ENCODE data around the gene SAPCD1.

Gene SAPCD1

DNA sequence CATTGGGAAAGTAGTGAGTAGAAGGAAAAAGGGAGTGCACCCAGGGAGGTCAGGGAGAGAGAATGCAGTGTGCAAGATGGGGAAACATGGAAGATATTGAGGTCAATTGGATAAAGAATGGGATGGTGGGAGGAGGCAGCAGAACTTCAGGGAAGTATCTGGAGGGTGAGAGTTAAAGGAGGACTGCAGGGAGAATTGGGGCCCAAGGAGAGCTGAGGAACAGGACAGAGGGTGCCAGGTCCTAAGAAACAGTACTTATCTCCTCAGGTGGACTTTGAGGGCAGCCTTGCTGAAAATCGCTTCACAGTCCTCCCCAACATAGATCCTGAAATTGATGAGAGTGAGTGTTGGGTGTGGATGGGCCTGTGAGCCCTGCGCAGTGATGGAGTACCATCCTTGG is 4.2 kb upstream of the SAPCD1 start:
- no peak for DNase-seq

DNA sequence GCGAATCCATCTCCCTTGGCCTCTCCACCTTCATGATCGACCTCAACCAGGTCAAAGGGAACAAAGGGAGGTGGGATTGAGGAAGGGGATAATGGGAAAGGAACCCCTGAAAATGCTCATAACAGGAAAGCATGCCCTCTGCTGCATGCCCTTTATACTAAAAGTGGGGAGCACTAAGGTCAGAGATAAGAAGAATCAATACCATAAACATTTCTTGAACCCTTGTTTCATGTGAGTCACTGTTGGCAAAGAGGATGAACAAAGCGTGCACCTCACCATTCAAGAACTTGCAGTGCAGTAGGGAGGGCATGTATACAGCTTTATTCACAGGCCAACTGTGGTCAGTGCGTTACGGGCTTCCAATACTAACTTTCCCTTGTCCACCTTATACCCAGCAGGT is 1.7 kb upstream of the SAPCD1 start:
- DNase-seq, result no peak

DNA sequence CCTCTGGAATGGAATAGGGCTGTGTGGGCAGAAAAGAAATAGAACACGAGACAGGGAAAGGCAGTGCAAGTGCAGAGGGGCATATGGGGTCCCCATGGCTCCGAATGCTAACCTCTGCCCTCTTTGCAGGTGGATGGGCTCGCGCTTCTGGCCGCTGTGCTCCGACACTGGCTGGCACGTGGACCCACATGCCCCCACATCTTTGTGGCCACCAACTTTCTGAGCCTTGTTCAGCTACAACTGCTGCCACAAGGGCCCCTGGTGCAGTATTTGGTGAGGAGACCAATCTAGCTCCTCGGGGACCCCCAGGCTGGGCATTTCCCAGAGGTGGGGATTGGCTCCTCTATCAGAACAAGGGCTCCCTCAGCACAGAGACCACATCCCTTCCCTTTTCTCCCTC is 1.1 kb upstream of the SAPCD1 start:
- no peak for DNase-seq

DNA sequence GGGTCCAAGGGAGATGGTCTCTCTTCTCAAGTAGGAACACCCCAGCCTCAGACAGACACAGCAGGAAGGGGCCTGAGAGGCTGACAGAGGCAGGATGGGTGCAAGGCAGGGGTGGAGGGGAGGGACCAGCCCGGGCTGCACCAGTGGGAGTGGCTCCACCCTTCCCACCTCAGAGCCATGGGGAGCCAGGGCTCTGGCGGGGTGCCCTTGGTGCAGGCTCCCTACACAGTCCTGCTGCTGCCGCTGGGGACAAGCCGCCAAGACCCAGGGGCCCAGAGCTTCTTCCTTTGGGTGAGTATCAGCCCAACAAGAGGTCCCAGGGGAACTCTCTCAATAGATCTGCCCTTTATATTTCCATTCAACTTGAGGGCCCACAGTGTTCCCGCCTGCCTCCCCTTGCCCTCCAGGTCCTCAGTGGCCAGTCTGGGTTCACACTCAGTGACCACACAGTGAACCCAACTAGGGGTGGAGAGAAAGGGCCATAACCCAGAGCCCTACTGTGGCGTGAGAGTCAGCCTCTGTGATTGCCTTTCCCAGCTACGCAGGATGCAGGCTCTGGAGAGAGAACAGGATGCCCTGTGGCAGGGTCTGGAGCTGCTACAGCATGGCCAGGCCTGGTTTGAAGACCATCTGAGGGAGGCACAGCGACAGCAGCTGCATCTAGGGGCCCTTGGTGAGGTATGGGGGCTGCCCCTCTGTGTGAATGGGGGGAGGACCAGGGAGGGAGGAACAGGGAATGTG is 592 bp downstream of the SAPCD1 start:
- DNase-seq, result no peak

DNA sequence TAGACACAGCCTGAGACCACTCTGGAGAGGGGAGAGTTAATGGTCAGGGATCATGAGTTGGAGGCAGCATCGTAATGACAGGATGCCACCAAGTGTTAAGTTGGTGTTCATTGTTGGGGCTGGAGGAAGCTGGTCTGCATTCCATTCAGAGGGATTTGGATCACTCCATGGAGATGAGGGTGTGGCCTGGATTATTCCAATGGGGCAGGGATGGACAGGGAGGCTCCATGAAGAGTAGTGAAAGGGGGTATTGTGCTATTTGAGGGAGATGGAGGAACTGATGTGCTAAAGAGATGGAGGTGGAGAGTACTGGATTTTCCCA is 1.1 kb downstream of the SAPCD1 start:
- DNase-seq, result no peak

DNA sequence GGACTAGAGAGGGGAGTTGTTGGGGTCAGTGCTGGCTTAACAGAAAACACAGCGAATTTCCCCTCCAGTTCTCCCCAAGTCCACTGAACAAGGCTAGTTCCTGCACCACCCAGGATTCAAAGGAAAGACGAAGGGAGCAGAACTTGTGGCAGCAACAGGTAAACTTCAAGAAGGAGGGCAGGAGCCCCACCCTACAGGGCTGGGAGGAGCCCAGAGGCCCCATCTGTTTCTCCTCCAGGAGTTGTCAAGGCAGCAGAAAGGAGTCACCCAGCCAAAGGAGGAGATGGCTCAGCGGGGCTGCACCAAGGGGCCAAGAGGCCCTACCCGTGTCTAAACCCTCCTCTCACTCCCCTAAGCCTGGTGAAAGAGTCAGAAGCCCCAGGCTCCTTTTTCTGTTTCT is 1.7 kb downstream of the SAPCD1 start:
- no peak for DNase-seq

DNA sequence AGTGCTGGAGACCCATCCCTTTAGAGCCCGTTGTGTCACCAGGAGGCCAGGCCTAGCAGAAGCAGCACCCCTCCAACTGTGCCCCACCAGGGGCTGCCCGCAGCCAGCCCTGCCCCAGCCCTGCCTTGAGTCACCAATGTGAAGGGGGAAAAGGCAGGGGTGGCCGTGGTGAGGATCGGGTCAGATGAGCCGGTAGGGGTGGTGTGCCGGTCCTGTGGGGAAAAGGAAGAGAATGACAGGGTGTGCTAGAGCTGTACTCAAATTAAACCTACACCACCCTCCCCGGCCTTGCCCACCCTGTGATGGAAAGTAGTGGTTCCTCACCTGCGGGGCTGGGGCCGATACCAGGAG is 3.1 kb downstream of the SAPCD1 start:
- no peak for DNase-seq

DNA sequence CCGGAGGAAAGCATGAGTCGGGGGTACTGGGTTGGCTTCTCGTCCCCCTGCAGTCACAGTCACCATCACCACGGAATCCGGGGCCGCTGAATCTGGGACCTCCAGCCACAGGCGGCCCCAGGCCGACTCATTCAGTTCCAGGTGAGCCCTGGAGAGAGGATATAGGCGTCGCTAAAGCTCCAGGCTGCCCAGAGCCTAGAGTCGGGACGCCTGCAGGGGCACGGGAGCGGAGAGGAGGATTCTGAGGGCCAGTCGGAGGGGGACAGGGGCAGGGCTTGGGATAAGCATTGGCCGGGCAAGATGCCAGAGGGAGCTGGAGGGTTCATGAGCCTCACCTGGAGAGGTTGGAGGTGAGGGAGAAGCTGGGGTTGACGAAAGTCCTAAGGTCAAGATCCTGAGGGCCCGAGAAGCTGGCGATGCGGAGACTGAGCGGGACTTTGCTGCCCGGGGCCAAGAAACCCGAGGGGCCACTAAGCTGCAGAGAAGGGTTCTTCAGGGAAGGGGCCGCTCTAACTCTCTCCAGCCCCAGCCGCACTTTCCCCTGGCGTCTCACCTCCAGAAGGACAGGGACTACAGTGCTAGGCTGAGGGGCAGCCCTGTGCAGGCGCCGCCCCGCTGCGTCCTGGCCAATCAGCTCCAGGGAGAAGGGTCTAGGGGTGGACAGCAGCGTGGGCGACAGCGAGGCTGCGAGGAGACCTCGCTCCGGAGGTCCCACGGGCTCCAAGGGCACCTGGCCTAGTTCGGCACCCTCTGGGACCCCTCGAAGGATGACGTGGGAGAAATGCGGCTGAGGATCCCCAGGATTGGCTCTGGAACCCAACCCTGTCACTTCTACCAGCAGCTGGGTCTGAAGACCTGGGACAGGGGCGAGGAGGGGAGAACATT is 3.7 kb downstream of the SAPCD1 start:
- no peak for DNase-seq

DNA sequence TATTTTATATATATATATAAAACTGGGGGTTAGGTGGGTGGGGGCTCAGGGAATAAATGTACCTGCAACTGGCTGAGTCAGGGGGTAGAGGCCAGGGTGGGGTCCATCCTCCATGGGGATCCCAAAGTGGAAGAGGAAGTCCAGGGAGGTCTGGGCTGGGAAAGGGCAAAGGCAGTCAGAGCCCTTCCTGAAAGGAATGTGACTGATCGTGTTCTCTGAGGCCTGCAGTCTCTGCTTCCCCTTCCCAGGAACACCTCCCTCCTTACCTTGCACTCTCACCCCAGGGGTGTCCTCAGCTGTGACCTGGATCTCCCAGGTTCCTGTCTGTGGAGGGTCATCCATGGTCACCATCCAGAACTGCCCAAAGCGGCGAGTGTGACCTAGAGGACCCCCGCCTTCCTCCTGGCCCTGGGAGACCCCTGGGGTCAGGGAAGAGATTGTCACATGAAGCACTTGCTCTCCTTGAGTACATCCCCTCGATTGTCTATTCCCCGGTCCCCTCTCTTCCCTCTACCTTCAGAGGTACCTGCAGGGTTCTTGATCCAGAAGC is 4.7 kb downstream of the SAPCD1 start:
- no peak for DNase-seq

DNA sequence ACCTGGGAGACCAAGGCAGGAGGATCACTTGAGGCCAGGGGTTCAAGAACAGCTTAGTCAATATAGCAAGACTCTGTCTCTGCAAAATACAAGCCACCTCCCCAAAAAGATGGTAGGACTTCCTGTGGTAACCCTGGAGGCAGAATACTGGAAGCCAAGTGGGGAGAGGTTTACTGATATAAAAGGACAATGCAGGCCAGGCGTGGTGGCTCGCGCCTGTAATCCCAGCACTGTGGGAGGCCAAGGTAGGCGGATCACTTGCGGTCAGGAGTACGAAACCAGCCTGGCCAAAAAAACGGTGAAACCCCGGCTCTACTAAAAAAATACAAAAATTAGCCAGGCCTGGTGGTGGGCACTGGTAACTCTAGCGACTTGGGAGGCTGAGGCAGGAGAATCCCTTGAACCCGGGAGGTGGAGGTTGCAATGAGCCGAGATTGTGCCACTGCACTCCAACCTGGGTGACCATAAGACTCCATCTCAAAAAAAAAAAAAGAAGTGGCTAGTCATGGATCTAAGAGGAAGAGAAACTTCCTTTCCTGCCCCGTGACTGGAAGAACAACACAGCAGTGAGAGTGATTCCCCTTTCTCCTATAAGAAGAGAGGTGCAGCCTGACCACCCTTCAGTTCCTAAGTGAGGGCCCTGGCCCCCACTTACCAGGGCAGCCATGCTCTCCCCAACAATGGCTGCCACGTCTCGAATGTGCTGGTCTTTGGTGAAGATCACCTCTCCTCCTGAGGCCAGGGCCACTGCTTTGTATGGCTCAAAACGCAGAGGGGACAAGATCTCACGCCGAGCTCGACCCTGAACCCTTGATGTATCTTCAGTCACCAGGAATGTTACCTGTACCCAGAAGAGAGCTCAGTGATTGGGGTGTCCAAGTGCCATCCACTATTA is 6.2 kb downstream of the SAPCD1 start:
- DNase-seq, result no peak

DNA sequence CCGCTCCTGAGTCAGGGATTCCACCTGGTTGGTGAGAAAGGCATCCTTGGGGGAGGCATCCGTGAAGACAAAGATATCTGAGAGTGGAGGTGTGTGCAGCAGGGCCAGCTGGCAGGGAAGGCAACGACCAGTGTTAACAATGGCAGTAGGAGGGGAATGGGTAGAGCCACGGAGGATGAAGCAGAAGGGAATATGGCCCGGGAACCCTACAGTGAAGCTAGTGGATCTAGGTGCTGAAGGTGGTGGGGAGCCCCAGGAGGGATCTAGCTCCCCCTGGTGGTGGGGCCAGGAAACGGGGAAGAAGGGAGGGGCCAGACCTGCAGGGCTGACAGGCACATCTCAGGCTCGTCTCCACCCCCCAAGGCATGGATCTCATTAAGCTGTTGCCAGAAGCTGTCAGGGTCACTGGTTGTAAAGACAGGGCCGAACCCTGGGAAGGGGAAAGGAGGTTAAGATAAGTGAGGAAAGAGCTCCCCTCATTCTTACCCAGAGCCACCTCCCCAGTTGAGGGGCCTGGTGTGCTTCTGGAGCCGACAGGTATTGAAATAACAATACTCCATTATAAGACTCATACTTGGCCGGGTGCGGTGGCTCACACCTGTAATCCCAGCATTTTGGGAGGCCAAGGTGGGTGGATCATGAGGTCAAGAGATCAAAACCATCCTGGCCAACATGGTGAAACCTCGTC is 7.4 kb downstream of the SAPCD1 start:
- DNase-seq, result peak; percentile 33

DNA sequence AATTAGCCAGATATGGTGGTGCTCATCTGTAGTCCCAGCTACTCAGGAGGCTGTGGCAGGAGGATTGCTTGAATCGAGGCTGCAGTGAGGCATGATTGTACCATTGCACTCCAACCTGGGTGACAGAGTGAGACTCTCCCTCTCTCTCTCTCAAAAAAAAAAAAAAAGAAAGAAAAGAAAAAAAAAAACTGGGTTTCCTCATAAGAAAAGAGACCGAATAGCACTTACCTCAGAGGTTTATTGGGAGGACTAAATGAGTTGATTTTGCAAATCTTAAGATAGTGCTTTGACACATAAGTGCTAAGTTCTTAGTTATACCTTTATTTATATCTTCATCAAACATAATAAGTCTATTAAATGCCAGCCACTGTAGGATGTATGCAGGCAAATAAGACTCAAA is 8.4 kb downstream of the SAPCD1 start:
- DNase-seq, result no peak

DNA sequence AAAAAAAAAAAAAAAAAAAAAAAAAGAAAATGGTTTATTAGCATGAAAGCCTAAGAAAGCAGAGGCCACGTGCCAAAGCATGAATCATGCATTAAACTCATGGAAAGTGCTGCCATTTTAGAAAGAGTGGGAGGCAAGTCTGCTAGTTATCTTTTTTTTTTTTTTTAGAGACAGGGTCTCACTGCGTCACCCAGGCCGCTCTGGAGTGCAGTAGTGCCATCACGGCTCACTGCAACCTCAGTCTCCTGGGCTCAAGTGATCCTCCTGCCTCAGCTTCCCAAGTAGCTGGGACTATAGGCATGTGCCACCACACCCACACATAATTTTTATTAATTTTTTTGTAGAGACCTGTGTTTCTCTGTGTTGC is 9.5 kb downstream of the SAPCD1 start:
- no peak for DNase-seq

DNA sequence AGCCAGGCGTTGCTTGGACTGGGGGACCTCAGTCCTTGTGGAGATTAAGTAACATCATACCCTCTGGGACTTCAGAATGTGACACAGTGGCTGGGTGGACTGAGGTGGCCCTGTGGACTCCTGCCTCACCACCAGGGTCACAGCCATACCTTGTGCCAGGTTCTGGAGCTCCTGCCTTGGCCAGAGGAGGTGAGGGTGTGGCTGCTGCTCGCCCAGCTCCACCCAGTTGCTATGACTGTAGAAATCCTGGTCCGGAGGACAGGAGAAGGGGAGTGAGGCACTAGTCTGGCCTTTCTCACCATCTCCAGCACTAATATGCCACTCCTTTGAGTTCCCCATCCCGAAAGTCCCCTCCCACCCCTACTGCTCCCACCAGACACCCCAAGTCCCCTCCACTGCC is 12.7 kb downstream of the SAPCD1 start:
- DNase-seq, result no peak

DNA sequence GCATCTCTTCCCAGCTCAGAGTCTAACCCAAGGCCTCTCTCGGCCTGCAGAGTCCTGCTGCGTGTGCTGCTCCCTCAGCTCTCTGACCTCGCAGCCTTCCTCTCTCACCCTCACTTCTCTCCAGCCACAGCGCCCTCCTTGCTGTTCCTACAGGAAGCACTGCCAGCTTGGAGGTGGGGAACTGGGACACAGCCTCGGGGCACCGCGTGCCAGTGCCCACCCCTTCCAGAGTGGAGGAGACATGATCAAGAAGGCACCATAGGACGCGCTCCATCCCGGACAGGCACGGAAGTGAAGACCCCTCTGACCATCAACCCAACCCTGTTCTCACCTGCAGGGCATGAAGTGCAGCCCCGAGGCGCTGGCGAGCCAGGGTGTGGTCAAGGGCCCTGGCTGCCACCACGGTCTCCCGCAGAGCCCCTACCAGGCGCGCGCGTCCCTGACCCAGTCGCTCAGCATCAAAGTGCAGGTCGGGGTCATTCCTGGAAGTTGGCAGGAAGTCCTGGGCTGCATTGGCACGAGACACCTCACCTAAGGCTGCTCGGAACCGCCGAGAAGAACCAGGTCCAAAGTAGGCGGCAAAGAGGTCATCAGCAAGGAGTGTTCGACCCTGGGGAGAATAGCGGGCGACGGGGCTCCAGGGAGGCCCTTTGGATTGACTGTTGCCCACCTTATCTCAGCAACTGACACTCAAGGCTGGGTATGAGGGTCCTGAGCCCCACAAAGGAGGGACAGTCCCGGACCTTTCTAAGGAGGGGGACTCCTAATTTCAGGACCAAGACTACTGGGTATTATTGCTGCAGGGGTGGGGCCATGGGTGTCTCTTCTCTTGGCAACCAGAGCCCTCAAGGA is 13.4 kb downstream of the SAPCD1 start:
- no peak for DNase-seq

DNA sequence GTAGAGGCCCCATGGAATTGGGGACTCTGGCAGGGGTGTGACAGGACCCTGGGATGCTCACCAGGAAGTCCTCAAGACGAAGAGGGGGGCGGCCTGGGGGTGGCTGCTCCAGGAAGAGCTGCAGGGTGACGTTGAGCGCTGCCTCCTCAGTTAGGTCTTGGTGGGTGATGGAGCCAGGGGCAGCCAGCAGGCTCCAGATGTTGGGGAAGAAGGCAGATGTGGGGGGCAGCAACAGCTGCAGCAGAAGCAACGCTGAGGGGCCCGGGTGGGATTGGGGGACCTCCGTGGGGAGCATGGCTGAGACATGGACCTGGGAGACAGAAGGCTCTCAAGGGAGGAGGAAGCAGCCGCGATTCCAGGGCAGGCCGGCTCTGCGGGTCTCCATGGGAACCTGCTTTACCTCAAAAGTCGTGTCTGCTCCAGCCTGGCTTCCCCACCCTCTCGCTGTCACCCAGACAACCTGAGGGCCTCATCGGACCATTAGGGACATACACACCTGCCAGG is 14.1 kb downstream of the SAPCD1 start:
- no peak for DNase-seq

DNA sequence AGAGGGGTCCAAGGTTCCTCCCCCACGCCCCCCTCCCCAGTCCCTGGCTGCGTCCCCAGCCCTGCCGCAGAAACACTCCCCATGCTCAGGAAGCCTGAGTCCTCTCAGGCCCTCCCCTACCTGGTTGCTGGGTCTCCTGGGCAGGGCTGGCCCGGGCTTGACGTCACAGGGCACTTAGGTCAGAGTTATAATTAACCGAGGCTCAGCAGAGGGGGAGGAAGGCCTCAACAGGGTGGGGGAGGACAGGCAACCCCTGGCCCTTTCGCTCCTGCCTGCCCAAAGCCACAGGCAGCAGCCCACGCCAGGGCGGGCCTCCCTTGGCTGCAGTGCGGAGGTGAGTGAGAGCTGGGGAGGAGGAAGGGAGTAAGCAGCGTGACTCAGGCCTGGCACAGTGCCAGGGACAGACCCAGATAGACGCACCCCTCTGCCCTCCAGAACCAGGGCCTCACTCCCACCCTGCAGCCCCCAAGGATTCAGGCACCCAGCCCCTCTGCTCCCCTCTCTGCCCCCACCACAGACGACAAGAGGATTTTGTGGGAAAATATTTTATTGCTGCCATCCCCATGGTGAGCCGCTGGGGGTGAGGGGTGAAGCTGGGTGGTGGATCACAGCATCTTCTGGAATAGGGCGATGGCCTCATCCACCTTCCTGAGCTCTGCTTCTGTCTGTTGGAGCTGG is 14.7 kb downstream of the SAPCD1 start, which contains the start of gene VWA7:
TSS of gene VWA7 (minus strand) at position 340 of the 678 bp plus-strand sequence. CDS start 549 bp downstream, outside the sequence.
- peak; percentile 72 for DNase-seq

DNA sequence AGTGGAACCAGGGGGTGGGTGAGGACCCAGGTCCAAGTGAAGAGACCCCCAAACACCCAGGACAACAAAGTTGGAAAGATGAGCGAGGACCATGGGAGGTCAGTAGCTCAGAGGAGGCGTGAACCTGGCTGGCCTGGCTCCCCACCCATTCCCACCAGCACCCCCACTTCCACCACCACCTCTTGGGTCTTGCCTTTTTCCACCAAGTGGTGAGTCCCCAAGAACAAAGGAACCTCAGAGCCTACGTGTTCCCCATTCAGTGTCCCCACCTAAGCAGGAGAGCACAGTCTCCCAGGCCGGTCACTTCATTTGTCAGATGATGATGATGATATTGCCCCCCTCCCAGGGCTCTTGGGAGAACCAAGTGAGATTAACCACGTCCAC is 15.2 kb downstream of the SAPCD1 start:
- DNase-seq, result no peak

DNA sequence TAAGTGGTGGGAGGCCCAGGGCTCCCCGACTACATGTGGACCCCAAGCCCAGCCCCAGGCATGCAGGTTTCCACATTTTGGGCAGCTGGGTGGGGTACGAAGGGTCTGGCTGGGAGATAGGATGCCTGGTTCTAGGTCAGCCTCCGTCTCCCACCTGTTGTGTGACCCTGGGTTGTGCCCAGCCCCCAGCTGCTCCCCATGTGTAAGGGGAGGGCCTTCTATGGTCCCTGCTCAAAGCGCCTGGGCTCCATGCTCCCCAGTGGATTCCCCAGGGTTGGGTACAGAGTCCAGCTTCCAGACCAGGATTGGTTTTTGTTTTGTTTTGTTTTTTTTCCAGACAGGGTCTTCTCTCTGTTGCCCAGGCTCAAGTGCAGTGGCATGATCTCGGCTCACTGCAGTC is 15.7 kb downstream of the SAPCD1 start:
- no peak for DNase-seq

DNA sequence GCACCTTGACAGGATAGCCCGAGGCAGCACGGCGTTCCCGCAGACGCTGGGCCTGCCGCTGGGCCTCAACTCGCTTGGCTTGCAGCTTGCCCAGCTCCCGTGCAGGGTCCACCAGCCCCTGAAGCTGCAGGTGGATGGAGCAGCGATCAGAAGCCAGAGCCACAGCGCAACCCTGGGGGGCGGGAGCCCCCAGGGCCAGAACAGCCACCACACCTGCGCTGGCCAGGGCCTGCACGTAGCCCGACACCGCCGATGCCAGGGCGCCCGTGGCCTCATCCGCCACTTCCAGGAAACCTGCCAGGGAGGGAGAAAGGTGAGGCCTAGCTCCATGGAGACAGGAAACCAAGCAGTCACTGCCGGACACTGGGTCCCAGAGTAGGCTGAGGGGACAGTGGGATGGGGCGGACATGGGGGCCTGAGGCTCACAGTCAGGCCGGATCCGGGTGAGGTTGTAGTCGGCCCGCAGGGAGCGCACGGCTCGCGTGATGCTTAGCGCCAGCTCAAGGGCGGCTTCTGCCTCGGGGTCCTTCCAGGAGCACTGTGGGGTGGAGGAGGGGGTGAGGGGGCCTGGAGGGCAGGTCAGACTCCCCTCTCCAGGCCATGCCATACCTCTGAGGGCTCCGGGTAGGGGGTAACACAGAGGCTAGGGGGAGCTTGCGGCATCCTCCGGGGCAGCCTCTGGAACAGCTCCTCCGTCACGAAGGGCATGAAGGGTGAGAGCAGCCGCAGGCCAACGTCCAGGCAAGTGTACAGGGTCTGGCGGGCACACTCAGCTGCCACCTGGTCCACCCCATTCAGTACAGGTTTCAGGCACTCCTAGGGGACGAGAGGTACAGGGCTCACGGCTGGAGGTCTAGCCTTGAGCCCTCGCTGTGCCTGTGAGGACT is 16.8 kb downstream of the SAPCD1 start:
- no peak for DNase-seq
